Gastroesophageal sphincter (tissue), 3 donors: ENCODE results near the gene PTRH1.

ENCODE experiments used
- EP300 ChIP-seq: sonication (generic); formaldehyde crosslinking; IDR thresholded peaks from one replicate; pipeline ENCODE4 v1.6.1; 2017; ENCODE audit warnings: antibody characterized with exemption, mild to moderate bottlenecking
- POLR2A ChIP-seq, 2 donors: fragments of 450-650 bp; IDR thresholded peaks; one replicate each; pipeline ENCODE4 v1.6.1; 2017; ENCODE audit warnings: antibody characterized with exemption in 2 of 2, mild to moderate bottlenecking in 2 of 2, moderate library complexity in 1 of 2
- POLR2AphosphoS5 ChIP-seq: sonication (generic); formaldehyde crosslinking; IDR thresholded peaks from one replicate; pipeline ENCODE4 v1.6.1; 2017; ENCODE audit warnings: antibody characterized with exemption
- TF ChIP-seq, protein P1 (sequence below), 4 experiments: fragments of 200-600 bp in 2 of 4; fragments of 450-650 bp in 2 of 4; sonication (generic) in 1 of 4; IDR thresholded peaks; one replicate each; pipeline ENCODE4 v1.5.1; 2017 to 2019; ENCODE audit warnings: antibody characterized with exemption in 4 of 4, mild to moderate bottlenecking in 2 of 4, moderate library complexity in 2 of 4

DNA sequence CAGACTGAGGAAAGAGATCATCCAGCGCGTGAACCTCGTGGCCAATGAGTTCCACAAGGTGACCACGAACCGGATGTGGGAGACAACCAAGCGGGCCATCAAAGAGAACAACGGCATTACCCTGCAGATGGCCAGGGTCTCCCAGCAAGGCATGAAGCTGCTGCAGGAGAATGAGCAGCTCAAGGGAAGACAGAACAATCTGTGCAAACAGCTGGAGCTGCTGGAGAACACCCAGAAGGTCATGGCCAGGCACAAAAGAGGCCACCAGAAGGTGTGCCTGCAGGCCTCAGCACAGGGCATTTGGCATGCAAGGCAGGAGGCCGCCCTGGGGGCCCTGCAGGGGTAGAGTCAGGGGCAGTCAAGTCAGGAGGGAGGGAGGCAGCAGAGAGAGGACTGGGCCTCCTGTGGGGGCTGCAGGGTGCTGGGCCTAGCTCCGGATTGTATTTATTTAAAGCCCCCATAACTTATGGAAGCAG, 4.2 kb downstream of the PTRH1 start:
- TF ChIP-seq, protein P1, sequence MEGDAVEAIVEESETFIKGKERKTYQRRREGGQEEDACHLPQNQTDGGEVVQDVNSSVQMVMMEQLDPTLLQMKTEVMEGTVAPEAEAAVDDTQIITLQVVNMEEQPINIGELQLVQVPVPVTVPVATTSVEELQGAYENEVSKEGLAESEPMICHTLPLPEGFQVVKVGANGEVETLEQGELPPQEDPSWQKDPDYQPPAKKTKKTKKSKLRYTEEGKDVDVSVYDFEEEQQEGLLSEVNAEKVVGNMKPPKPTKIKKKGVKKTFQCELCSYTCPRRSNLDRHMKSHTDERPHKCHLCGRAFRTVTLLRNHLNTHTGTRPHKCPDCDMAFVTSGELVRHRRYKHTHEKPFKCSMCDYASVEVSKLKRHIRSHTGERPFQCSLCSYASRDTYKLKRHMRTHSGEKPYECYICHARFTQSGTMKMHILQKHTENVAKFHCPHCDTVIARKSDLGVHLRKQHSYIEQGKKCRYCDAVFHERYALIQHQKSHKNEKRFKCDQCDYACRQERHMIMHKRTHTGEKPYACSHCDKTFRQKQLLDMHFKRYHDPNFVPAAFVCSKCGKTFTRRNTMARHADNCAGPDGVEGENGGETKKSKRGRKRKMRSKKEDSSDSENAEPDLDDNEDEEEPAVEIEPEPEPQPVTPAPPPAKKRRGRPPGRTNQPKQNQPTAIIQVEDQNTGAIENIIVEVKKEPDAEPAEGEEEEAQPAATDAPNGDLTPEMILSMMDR (IDR thresholded peaks at IDR 0.05), result no peak
- no peak for TF ChIP-seq POLR2AphosphoS5
- no peak for TF ChIP-seq EP300
- TF ChIP-seq POLR2A (IDR thresholded peaks at IDR 0.05), result no peak
